DMS79 treated with DMSO at 0.1 percent for 48 hours (cell line): ENCODE results near the gene DAND5.

Experiments used
- DNase-seq: peaks from one replicate; lab custom pipeline; 2025; lab: John Stamatoyannopoulos, UW

DAND5 gene, protein sequence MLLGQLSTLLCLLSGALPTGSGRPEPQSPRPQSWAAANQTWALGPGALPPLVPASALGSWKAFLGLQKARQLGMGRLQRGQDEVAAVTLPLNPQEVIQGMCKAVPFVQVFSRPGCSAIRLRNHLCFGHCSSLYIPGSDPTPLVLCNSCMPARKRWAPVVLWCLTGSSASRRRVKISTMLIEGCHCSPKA

DNA sequence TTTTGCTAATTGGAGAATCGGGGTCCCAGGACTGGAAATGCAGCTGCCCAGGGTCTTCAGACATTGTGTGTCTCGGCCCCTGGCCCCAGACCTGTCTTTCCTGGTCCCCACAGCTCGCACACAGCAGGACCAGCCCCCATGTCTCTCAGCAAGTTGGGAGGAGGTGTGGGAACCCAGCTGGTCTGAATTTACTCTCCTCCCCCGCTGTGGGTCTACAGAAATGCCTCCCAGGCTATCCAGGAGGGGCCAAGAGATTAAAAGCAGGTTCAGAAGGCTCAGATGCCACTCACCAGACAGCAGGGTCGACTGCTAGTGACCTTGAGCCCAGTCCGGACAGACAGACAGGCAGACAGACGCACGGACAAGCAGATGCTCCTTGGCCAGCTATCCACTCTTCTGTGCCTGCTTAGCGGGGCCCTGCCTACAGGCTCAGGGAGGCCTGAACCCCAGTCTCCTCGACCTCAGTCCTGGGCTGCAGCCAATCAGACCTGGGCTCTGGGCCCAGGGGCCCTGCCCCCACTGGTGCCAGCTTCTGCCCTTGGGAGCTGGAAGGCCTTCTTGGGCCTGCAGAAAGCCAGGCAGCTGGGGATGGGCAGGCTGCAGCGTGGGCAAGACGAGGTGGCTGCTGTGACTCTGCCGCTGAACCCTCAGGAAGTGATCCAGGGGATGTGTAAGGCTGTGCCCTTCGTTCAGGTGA is at the start of gene DAND5:
TSS of gene DAND5 (plus strand) at position 285 of the 697 bp plus-strand sequence. CDS start at position 370, 85 bp downstream.
- DNase-seq: no peak

DNA sequence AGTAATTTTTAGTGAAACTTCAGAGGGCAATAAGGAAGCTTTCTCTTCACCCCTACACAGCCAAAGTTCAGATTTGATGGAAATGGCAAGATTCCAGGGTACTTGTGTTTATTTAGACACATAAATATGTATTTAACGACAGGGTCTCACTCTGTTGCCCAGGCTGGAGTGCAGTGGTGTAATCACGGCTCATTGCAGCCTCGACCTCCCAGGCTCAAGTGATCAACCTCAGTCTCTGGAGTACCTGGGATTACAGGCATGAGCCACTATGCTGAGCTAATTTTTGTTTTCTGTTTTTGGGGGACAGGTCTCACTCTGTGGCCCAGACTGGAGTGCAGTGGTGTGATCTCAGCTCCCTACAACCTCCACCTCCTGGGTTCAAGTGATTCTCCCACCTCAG is 48.3 kb upstream of the DAND5 start:
- no peak for DNase-seq

- DNase-seq: no peak
Measured at GRCh38 chr19:12922959-12923358, 46.4 kb upstream of the DAND5 start.

GRCh38 chr19:12924621-12925310 is 44.6 kb upstream of the DAND5 start:
- no peak for DNase-seq

GRCh38 chr19:12930002-12930645 is 39.3 kb upstream of the DAND5 start:
- DNase-seq: no peak

- peak; percentile 55 for DNase-seq
Measured at GRCh38 chr19:12932392-12933286, 36.7 kb upstream of the DAND5 start.

DNA sequence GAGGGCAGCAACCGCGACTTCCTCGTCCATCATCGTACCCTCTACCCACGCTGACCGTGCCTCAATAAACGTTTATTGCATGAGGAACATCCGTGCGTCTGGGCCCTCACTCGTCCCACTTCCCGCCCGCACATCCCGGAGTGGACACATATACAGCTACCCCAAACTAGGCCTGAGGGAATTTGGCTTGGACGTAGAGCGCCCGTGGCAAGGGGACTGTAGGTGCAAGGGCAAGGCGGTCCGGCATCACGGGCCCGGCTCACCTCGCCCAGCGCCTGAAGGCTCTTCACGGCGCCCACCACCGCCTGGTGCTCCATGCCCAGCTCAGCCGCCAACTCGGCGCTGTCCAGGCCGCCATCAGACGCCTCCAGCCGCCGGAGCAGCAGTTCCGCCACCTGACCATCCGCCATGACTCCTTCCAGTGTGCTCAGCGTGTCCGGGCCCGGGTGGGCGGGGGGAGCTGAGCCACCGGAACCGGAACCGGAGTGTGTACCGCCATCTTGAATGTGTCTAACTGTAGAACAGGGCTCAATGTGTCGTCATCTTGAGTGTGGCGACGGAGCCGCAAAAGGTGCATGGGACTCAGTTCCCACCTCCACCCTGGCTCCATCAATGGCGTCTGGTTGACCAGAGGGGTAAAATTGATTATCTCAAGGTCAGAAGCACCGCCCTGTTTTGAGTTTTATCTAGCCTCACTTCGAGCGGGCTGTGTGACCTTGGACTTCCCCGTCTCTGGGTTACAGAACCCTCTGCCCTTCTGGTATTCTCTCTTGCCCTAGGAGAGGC is 35.9 kb upstream of the DAND5 start, which contains the start of gene FARSA:
TSS of gene FARSA (minus strand) at position 425 of the 786 bp plus-strand sequence. CDS start at position 410, 15 bp downstream.
- DNase-seq: peak; percentile 96

DNA sequence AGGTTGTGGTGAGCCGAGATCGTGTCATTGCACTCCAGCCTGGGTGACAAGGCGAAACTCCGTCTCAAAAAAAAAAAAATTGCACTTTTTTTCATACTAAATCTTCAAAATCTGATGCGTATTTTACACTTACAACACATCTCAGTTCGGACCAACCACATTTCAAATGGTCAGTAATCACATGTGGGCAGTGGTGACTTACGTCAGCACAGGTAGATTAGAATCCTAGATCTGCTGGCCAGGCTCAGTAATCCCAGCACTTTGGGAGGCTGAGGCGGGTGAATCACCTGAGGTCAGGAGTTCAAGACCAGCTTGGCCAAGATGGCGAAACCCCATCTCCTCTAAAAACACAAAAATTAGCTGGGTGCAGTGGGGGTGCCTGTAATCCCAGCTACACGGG is 34.3 kb upstream of the DAND5 start:
- DNase-seq: no peak

DNA sequence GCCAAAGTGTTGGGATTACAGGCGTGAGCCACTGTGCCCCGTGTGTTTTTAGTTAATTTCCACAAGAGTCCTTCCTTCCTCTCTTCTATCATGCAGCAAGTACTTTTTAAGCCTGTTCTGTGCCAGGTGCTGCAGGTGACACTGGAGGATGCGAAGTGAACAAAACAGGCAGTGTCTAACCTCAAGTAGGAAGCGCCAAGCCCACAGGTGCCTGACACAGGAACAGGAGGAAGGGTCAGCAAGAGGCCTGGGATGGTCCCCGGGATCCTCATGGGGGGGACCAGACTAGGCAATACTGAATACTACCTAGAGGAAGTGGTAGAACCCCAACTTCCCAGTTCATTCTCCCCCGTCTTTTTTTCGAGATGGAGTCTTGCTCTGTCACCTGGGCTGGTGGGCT is 32.8 kb upstream of the DAND5 start:
- DNase-seq: peak; percentile 93

GRCh38 chr19:12937093-12937926 is 32.1 kb upstream of the DAND5 start:
- DNase-seq: peak; percentile 97

- DNase-seq: peak; percentile 100
Measured at GRCh38 chr19:12937927-12938778, 31.2 kb upstream of the DAND5 start, which contains the start of gene CALR. TSS of gene CALR (plus strand) at chr19:12938609. CDS start at chr19:12938680, 71 bp downstream.

DNA sequence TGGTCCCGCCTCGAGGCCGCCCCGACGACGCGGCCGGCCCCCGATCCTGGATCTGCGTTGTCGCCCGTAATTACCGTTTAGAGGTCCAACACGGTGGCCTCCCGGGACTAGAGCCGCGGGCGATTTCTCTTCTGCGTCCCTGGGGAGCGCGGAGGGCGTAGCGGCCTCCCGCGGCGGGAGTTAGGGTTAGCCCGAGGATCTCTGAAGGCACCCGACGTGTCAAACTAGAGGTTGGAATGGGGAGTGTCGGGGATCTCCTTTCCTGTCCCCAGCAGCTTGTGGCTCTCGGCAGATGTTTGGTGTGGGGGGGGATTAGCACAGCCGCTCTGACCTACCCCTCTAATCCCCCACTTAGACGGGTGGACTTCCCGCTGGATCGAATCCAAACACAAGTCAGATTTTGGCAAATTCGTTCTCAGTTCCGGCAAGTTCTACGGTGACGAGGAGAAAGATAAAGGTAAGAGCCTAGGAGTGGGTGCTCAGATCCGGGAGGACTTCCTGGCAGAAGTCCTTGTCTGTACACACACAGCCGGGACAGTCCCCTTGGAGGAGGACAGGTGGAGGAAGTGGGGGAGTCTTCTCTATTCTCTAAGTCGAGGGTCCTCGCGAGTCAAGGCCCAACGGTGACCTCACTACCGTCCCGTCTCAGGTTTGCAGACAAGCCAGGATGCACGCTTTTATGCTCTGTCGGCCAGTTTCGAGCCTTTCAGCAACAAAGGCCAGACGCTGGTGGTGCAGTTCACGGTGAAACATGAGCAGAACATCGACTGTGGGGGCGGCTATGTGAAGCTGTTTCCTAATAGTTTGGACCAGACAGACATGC is 30.4 kb upstream of the DAND5 start:
- no peak for DNase-seq

DNA sequence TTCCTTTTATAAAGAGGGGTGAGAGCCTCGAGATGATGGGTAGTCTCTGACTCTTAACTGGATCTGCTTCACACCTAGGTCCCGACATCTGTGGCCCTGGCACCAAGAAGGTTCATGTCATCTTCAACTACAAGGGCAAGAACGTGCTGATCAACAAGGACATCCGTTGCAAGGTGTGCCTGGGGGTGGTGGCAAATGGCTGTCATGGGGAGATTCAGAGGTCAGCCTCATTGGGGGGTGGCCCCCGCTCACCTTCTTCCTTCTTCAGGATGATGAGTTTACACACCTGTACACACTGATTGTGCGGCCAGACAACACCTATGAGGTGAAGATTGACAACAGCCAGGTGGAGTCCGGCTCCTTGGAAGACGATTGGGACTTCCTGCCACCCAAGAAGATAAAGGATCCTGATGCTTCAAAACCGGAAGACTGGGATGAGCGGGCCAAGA is 29.4 kb upstream of the DAND5 start:
- no peak for DNase-seq

DNA sequence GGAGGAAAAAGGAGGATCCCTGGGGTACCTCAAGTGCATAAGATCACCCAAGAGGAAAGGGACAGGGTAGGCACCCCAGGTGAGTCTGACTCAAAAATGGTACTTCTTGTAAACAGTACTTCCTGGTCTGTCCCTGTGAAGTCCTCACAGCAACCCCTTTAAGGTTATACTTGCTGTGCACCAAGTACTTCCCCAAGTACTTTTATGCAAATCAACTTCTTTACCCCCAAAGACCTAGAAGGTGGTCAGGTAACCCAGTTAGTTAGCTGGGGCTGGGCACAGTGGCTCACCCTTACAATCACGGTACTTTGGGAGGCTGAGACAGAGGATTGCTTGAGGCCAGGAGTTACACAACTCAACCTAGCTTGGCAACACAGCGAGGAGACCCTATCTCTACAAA is 28.5 kb upstream of the DAND5 start:
- DNase-seq: no peak

DNA sequence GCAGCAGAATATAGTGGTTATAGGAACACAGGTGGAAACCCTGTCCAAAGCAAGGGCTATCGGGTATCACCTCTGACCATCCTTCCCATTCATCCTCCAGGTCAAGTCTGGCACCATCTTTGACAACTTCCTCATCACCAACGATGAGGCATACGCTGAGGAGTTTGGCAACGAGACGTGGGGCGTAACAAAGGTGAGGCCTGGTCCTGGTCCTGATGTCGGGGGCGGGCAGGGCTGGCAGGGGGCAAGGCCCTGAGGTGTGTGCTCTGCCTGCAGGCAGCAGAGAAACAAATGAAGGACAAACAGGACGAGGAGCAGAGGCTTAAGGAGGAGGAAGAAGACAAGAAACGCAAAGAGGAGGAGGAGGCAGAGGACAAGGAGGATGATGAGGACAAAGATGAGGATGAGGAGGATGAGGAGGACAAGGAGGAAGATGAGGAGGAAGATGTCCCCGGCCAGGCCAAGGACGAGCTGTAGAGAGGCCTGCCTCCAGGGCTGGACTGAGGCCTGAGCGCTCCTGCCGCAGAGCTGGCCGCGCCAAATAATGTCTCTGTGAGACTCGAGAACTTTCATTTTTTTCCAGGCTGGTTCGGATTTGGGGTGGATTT is 25.8 kb upstream of the DAND5 start:
- no peak for DNase-seq

GRCh38 chr19:12944104-12944674 is 25.2 kb upstream of the DAND5 start:
- no peak for DNase-seq
